BE2C (cell line): ENCODE results near the gene OPRL1.

Experiments used
- DNase-seq: peaks from one replicate; pipeline ENCODE4 v3.0.0-alpha.2; 2020
- H3K27me3 ChIP-seq: fragments of 250-450 bp; sonication (Bioruptor Pico); 2 replicates; pipeline ENCODE4 v1.5.1; 2020; ENCODE audit warnings: mild to moderate bottlenecking
- H3K36me3 ChIP-seq: fragments of 250-450 bp; sonication (Bioruptor Pico); 2 replicates; pipeline ENCODE4 v1.5.1; 2020; ENCODE audit warnings: mild to moderate bottlenecking
- H3K4me1 ChIP-seq: fragments of 250-450 bp; sonication (Bioruptor Pico); 2 replicates; pipeline ENCODE4 v1.5.1; 2020
- H3K4me3 ChIP-seq: 2 replicates; pipeline ENCODE4 v1.5.1; 2011; ENCODE audit warnings: low read depth, low read length
- H3K9me3 ChIP-seq: fragments of 250-450 bp; sonication (Bioruptor Pico); 2 replicates; pipeline ENCODE4 v1.5.1; 2020
- CTCF ChIP-seq: IDR thresholded peaks from 2 replicates; pipeline ENCODE4 v1.5.1; 2012; ENCODE audit warnings: mild to moderate bottlenecking, low read depth, low read length

OPRL1 gene

GRCh38 chr20:64143018-64143801 is 63.3 kb downstream of the OPRL1 start:
- TF ChIP-seq CTCF = no peak
- Histone ChIP-seq H3K36me3 (no peaks in the 10 kb centered on the region), H3K4me3 (no peak overlapping the region), H3K4me1 (peaks cover 17% of the 10 kb centered on the region), H3K27me3 (no peaks in the 10 kb centered on the region), H3K9me3 (no peaks in the 10 kb centered on the region)
- DNase-seq = no peak

GRCh38 chr20:64144144-64144912 is 64.4 kb downstream of the OPRL1 start:
- no peaks in the 10 kb centered on the region for H3K9me3 ChIP-seq
- no peak overlapping the region for H3K4me3 ChIP-seq
- no peak for TF ChIP-seq CTCF
- no peaks in the 10 kb centered on the region for H3K36me3 ChIP-seq
- H3K27me3 ChIP-seq = no peaks in the 10 kb centered on the region
- H3K4me1 ChIP-seq = peaks cover 17% of the 10 kb centered on the region
- no peak for DNase-seq

GRCh38 chr20:64145458-64146300 is 65.8 kb downstream of the OPRL1 start:
- DNase-seq = no peak
- Histone ChIP-seq H3K9me3 (no peaks in the 10 kb centered on the region), H3K4me1 (peaks cover 17% of the 10 kb centered on the region), H3K27me3 (no peaks in the 10 kb centered on the region), H3K4me3 (no peak overlapping the region), H3K36me3 (no peaks in the 10 kb centered on the region)
- peak; percentile 37 for TF ChIP-seq CTCF

GRCh38 chr20:64146301-64146935 is 66.5 kb downstream of the OPRL1 start:
- no peak for TF ChIP-seq CTCF
- DNase-seq = peak; percentile 89
- no peak overlapping the region for H3K4me3 ChIP-seq
- no peaks in the 10 kb centered on the region for H3K36me3 ChIP-seq
- peaks cover 17% of the 10 kb centered on the region for H3K4me1 ChIP-seq
- no peaks in the 10 kb centered on the region for H3K9me3 ChIP-seq
- H3K27me3 ChIP-seq = no peaks in the 10 kb centered on the region

- no peak for TF ChIP-seq CTCF
- no peaks in the 10 kb centered on the region for H3K27me3 ChIP-seq
- H3K9me3 ChIP-seq = no peaks in the 10 kb centered on the region
Measured at GRCh38 chr20:64146936-64147477, 67.1 kb downstream of the OPRL1 start.

More at GRCh38 chr20:64146936-64147477, 67.1 kb downstream of the OPRL1 start:
- peaks cover 17% of the 10 kb centered on the region for H3K4me1 ChIP-seq
- H3K36me3 ChIP-seq = no peaks in the 10 kb centered on the region
- H3K4me3 ChIP-seq = no peak overlapping the region
- DNase-seq = no peak
